GM23338 (cell line): ENCODE measurements around the gene DENND4C. TPM values are rescaled to one million over a fixed set of nuclear protein-coding genes. Genes with fewer than 3 reads are reported as not detected.

Source experiments
- ATAC-seq: fragments of 200-7000 bp; cut with Tn5 transposase; 3 replicates; pipeline ENCODE4 v1.9.1; 2020
- DNase-seq: peaks from one replicate; pipeline ENCODE4 v3.0.0-alpha.2; 2015; ENCODE audit warnings: low spot score
- H2AFZ ChIP-seq: fragments of 200-600 bp; sonication (generic); 2 replicates; pipeline ENCODE4 v1.8.0; 2016; ENCODE audit warnings: antibody characterized with exemption, mild to moderate bottlenecking, moderate library complexity
- H3F3A ChIP-seq: fragments of 200-600 bp; sonication (generic); replicated peaks from 2 replicates; pipeline ENCODE4 v1.8.0; 2017; ENCODE audit warnings: antibody characterized with exemption, mixed run types, low read depth
- H3K27ac ChIP-seq: fragments of 200-600 bp; sonication (generic); 2 replicates; pipeline ENCODE4 v1.6.1; 2016; ENCODE audit warnings: low read depth
- H3K27me3 ChIP-seq: fragments of 200-600 bp; sonication (generic); 2 replicates; pipeline ENCODE4 v1.8.0; 2016; ENCODE audit warnings: mild to moderate bottlenecking, mixed run types, moderate library complexity; ENCODE audit not compliant: insufficient read depth
- H3K36me3 ChIP-seq: fragments of 200-600 bp; sonication (generic); 2 replicates; pipeline ENCODE4 v1.8.0; 2016; ENCODE audit warnings: mild to moderate bottlenecking; ENCODE audit not compliant: insufficient read depth
- H3K4me1 ChIP-seq: fragments of 200-600 bp; sonication (generic); 2 replicates; pipeline ENCODE4 v1.8.0; 2016; ENCODE audit warnings: mild to moderate bottlenecking, moderate library complexity; ENCODE audit not compliant: insufficient read depth
- H3K4me2 ChIP-seq: fragments of 200-600 bp; sonication (generic); 2 replicates; pipeline ENCODE4 v1.7.1; 2017; ENCODE audit warnings: mixed run types
- H3K4me3 ChIP-seq: fragments of 200-600 bp; sonication (generic); 2 replicates; pipeline ENCODE4 v1.6.1; 2016; ENCODE audit warnings: mixed run types
- H3K79me2 ChIP-seq: fragments of 200-600 bp; sonication (generic); replicated peaks from 2 replicates; pipeline ENCODE4 v1.8.0; 2017; ENCODE audit warnings: mild to moderate bottlenecking; ENCODE audit not compliant: insufficient read depth
- H3K9me2 ChIP-seq: fragments of 200-600 bp; sonication (generic); 2 replicates; pipeline ENCODE4 v1.8.0; 2017; ENCODE audit not compliant: insufficient read depth
- H4K20me1 ChIP-seq: fragments of 200-600 bp; sonication (generic); replicated peaks from 2 replicates; pipeline ENCODE4 v1.8.0; 2017; ENCODE audit warnings: mild to moderate bottlenecking; ENCODE audit not compliant: insufficient read depth
- H3K27ac Mint-ChIP-seq: 2 replicates; pipeline ENCODE4 v1.8.0; 2020; ENCODE audit warnings: inconsistent platforms, mild to moderate bottlenecking, moderate library complexity, mixed read lengths
- H3K27me3 Mint-ChIP-seq: 3 replicates; pipeline ENCODE4 v1.8.0; 2022; ENCODE audit warnings: low read depth, mild to moderate bottlenecking, moderate library complexity, mixed read lengths, inconsistent platforms; ENCODE audit not compliant: insufficient read depth, poor library complexity
- H3K36me3 Mint-ChIP-seq: 3 replicates; pipeline ENCODE4 v1.8.0; 2021; ENCODE audit warnings: low read depth, mild to moderate bottlenecking, inconsistent platforms, moderate library complexity, mixed read lengths
- H3K4me1 Mint-ChIP-seq: 3 replicates; pipeline ENCODE4 v1.8.0; 2020; ENCODE audit warnings: mild to moderate bottlenecking, inconsistent platforms, mixed read lengths
- H3K4me3 Mint-ChIP-seq: 3 replicates; pipeline ENCODE4 v1.8.0; 2021; ENCODE audit warnings: moderate library complexity, mild to moderate bottlenecking, inconsistent platforms, mixed read lengths
- H3K9me3 Mint-ChIP-seq: 3 replicates; pipeline ENCODE4 v1.8.0; 2020; ENCODE audit warnings: moderate library complexity, mild to moderate bottlenecking, inconsistent platforms, mixed read lengths
- CREB1 ChIP-seq: fragments of 250-450 bp; sonication (Bioruptor Pico); IDR thresholded peaks from 2 replicates; pipeline ENCODE4 v1.5.0; 2020; ENCODE audit warnings: low read depth, mild to moderate bottlenecking, moderate library complexity
- EZH2 ChIP-seq: fragments of 200-600 bp; sonication (generic); IDR thresholded peaks from one replicate; pipeline ENCODE4 v1.8.0; 2017; ENCODE audit warnings: antibody characterized with exemption, mild to moderate bottlenecking, low read depth; ENCODE audit not compliant: unreplicated experiment
- EZH2phosphoT487 ChIP-seq: fragments of 200-600 bp; sonication (generic); IDR thresholded peaks from one replicate; pipeline ENCODE4 v1.8.1; 2018; ENCODE audit warnings: antibody characterized with exemption; ENCODE audit not compliant: unreplicated experiment
- STAT1 ChIP-seq: IDR thresholded peaks from one replicate; pipeline ENCODE4 v1.6.1; 2016; ENCODE audit warnings: antibody characterized with exemption; ENCODE audit not compliant: unreplicated experiment
- ZNF331 ChIP-seq: fragments of 250-450 bp; sonication (Bioruptor Pico); IDR thresholded peaks from 2 replicates; pipeline ENCODE4 v1.5.0; 2020; ENCODE audit warnings: low read depth, mild to moderate bottlenecking, moderate library complexity
- polyA plus RNA-seq: library from polyadenylated mRNA; unstranded; fragments of >200 nt; fragmentation: Nextera tagmentation; extraction: Ambion mirVana; gene quantifications from 2 replicates; pipeline ENCODE4 v1.2.1, GENCODE V29; 2016
- total RNA-seq: library from RNA; depleted of rRNA; stranded (reverse); fragments of >200 nt; shearing (Covaris generic); gene quantifications from 2 replicates; pipeline ENCODE4 v1.2.3, GENCODE V29; 2014
- TF ChIP-seq, protein P1 (sequence below): fragments of 250-450 bp; sonication (Bioruptor Pico); IDR thresholded peaks from 2 replicates; pipeline ENCODE4 v1.5.0; 2020; ENCODE audit warnings: mild to moderate bottlenecking, moderate library complexity

DENND4C gene
- total and polyA plus RNA-seq, 2 experiments from 2014 or later: 6.4 to 30.8 TPM

GRCh38 chr9:19200229-19200628 is 30.3 kb upstream of the DENND4C start (continued):
- TF ChIP-seq, protein P1, sequence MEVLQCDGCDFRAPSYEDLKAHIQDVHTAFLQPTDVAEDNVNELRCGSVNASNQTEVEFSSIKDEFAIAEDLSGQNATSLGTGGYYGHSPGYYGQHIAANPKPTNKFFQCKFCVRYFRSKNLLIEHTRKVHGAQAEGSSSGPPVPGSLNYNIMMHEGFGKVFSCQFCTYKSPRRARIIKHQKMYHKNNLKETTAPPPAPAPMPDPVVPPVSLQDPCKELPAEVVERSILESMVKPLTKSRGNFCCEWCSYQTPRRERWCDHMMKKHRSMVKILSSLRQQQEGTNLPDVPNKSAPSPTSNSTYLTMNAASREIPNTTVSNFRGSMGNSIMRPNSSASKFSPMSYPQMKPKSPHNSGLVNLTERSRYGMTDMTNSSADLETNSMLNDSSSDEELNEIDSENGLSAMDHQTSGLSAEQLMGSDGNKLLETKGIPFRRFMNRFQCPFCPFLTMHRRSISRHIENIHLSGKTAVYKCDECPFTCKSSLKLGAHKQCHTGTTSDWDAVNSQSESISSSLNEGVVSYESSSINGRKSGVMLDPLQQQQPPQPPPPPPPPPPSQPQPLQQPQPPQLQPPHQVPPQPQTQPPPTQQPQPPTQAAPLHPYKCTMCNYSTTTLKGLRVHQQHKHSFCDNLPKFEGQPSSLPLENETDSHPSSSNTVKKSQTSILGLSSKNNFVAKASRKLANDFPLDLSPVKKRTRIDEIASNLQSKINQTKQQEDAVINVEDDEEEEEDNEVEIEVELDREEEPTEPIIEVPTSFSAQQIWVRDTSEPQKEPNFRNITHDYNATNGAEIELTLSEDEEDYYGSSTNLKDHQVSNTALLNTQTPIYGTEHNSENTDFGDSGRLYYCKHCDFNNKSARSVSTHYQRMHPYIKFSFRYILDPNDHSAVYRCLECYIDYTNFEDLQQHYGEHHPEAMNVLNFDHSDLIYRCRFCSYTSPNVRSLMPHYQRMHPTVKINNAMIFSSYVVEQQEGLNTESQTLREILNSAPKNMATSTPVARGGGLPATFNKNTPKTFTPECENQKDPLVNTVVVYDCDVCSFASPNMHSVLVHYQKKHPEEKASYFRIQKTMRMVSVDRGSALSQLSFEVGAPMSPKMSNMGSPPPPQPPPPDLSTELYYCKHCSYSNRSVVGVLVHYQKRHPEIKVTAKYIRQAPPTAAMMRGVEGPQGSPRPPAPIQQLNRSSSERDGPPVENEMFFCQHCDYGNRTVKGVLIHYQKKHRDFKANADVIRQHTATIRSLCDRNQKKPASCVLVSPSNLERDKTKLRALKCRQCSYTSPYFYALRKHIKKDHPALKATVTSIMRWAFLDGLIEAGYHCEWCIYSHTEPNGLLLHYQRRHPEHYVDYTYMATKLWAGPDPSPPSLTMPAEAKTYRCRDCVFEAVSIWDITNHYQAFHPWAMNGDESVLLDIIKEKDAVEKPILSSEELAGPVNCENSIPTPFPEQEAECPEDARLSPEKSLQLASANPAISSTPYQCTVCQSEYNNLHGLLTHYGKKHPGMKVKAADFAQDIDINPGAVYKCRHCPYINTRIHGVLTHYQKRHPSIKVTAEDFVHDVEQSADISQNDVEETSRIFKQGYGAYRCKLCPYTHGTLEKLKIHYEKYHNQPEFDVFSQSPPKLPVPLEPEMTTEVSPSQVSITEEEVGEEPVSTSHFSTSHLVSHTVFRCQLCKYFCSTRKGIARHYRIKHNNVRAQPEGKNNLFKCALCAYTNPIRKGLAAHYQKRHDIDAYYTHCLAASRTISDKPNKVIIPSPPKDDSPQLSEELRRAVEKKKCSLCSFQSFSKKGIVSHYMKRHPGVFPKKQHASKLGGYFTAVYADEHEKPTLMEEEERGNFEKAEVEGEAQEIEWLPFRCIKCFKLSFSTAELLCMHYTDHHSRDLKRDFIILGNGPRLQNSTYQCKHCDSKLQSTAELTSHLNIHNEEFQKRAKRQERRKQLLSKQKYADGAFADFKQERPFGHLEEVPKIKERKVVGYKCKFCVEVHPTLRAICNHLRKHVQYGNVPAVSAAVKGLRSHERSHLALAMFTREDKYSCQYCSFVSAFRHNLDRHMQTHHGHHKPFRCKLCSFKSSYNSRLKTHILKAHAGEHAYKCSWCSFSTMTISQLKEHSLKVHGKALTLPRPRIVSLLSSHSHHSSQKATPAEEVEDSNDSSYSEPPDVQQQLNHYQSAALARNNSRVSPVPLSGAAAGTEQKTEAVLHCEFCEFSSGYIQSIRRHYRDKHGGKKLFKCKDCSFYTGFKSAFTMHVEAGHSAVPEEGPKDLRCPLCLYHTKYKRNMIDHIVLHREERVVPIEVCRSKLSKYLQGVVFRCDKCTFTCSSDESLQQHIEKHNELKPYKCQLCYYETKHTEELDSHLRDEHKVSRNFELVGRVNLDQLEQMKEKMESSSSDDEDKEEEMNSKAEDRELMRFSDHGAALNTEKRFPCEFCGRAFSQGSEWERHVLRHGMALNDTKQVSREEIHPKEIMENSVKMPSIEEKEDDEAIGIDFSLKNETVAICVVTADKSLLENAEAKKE (CRISPR knock-in tag): no peak

- Mint-ChIP-seq H3K9me3 (no peaks in the 10 kb centered on the region), H3K4me3 (no peak overlapping the region), H3K4me1 (peaks cover 5% of the 10 kb centered on the region; the same call in 2 of the 3 replicates), H3K27me3 (no peaks in the 10 kb centered on the region), H3K36me3 (no peaks in the 10 kb centered on the region), H3K27ac (no peak overlapping the region)
- Histone ChIP-seq H3K9me2 (no peaks in the 10 kb centered on the region), H3F3A (no peaks in the 10 kb centered on the region), H3K27ac (peak overlapping the region; percentile 47; the same call in 1 of the 2 replicates), H3K4me2 (no peak overlapping the region; the same call in 1 of the 2 replicates), H3K79me2 (no peaks in the 10 kb centered on the region), H2AFZ (peak overlapping the region; percentile 53; the same call in 1 of the 2 replicates), H3K27me3 (no peaks in the 10 kb centered on the region), H3K36me3 (no peaks in the 10 kb centered on the region), H4K20me1 (no peaks in the 10 kb centered on the region), H3K4me3 (no peak overlapping the region), H3K4me1 (peaks cover 9% of the 10 kb centered on the region; the same call in 1 of the 2 replicates)
- DNase-seq (peak; percentile 31), ATAC-seq (peak; percentile 61)
- TF ChIP-seq ZNF331 (CRISPR knock-in tag) (no peak), EZH2 (no peak), EZH2phosphoT487 (no peak), STAT1 (no peak), CREB1 (CRISPR knock-in tag) (no peak)
- TF ChIP-seq, protein P1 (CRISPR knock-in tag): no peak
Observed at GRCh38 chr9:19201899-19202891, 28.3 kb upstream of the DENND4C start.
